ENCODE data around the gene GAS2. TPM values are rescaled to one million over a fixed set of nuclear protein-coding genes. Genes with fewer than 3 reads are reported as not detected.

GAS2 gene
- total RNA-seq, 1 experiment from 2014 or later, result 0.62 TPM

DNA sequence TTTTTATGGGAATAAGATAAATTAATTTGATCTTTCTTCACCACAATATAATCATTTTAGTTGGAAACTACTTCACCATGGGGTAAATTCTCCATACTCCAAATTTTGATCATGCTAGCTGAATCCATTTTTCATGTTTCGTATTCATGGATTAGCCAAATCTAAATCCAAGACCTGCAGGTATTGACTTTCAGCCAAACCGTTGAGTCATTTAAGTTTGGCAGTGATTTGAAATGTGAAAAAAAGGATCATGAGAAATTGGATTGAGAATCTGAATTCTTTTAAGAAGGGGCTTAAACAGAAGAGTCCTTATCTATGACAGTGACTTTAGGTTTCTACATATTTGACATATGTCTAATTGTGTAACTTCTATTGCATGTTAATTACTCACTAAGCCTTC is 5.3 kb downstream of the GAS2 start:
- peak; percentile 6 for DNase-seq (ENCODE audit: low read depth)

DNA sequence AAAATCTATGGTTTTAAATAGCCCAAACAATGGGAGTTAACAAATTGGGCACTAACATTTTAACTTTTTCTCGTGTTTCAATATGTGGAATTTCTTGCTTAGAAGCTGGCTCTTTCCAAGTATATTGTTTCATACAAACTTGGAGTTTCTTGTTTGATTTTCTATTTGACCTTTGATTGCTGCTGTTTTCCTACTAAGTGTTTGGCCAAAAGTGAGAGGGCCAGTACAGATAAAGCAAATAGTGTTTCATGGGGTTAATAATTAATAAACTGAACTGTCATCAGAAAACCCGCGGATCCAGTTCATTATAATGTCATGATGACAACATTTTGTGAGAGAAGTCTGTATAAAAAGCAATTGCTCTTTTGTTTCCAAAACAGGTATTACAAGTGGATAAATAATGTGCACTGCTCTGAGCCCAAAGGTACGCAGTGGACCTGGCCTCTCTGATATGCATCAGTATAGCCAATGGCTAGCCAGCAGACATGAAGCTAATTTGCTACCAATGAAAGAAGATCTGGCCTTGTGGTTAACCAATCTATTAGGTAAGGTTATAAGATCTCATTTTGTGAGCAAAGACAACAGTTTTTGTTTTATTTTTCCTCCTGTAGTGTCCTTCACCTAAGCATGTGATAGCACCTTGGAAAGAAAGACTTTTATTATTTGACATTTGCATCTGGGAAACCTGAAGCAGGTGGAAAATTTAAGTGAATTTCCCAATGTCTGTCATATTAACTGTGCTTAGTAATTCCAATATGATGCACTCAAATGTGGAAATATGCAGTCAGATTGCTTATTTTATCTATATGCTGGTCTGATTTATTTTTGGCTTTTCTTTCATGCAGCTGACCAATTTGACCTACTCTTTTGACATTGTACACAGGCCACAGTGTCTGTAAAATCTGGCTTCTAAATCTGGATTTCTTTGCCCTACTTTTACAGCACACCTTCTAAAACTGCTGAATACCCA is 8.3 kb downstream of the GAS2 start:
- no peak for DNase-seq (ENCODE audit: low read depth)

DNA sequence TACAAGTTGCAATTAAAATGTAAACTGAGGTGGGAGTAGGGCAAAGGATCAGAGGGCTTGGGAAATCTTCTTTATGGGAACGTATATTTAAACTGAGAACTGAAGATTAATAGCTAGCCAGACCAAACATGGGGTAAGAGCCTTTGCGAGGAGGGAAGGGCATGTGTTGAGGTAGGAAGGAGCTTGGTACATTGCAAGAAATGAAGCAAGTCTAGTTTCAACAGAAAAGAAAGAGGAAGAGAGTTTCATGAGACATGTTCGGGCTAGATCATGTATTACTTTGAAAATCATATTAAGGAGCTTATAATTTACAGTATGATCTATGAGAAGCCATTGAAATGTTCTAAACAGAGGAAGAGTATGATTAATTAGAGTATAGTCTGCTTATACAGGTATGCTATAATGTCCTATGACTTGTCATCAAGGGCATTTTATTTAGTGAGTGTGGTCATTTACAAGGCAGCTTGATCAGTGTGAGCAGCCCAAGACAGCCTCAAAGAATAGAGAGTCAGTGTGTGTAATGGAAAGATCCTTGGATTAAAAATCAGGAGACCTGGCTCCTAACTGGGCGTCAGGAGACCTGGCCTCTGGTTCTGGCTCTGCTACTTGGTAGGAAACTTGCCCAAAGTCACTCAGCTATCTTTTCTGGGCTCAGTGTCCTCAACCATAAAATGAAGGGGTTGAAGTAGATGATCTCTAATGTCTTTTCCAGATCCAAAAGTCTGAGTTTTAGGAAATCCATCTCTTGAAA is 10.9 kb downstream of the GAS2 start:
- no peak for DNase-seq (ENCODE audit: low read depth)

DNA sequence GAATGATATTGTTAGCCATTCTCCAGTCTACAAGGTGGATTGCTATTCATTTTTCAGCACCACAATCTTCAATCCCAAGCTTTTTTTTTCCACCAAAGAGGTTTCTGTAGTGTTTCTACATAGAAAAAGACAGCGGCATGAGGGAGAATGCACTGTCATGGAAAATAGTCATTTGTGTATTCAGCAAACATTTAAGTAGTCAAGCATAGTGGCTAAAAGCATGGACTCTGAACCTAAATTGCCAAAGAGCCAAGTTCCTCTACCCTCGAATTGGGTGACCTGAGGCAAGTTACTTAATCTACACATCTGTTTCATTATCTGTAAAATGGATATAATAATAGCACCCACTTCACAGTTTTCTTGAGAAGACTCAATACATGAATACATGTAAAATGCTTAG is 14.2 kb downstream of the GAS2 start:
- no peak for DNase-seq (ENCODE audit: low read depth)

DNA sequence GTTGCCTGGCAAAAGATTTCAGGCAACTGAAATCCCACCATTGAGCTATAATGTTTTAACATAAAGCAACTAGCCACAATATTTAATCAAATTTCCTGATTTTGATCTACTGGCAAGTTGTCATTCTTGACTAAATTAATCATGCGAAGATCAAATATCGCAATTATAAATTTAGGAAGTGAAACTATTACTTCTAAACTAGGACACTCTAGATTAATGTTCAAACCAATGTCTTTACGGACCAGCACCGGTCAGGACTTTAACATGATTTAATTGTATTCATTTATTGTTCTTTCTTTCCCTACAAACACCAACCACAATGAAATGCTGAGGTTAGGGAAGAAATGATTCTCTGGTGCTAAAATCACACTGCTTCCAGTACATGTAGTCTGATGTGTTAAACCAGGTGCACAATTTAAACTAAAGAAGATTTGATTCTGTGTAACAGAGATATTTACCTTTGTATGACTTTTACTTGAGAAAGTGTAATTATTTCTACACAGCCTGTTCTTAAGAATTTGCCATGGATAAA is 14.9 kb downstream of the GAS2 start:
- no peak for DNase-seq (ENCODE audit: low read depth)

DNA sequence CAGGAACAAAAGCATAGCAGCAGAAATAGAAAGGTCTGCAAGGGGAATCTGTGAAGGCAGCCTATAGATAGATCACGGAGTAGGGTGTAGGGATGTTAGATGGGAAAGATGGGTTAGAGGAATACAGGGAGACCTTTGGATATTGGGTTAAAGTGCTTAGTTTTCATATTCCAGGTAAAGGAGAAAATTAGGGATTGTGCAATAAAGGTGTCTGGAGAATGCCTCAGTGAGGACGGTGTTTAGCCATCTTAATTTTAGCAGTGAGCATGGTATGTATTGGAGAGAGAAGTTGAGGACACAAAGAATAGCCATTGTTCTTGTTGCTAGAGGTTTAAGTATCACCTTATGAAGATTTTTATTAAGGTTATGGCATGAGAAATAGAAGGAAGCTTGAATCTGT is 17.7 kb downstream of the GAS2 start:
- no peak for DNase-seq (ENCODE audit: low read depth)

DNA sequence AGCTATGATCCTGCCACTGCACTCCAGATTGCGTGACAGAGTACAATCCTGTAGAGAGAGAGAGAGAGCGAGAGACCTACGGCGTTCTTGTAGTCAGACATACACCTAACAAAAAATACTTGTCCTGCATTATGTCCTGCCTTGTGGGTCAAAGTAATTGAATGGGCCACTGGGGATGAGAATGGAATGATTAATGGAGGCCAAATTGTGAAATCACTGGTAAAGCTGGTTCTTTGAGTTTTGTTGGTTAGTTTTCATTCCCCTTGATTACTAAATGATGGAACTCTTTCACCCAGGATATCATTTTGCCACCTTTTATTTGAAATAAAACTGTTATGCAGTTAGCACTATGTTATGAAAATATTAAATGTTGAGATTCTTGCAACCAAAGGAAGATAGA is 18.7 kb downstream of the GAS2 start:
- DNase-seq (ENCODE audit: low read depth), result no peak

DNA sequence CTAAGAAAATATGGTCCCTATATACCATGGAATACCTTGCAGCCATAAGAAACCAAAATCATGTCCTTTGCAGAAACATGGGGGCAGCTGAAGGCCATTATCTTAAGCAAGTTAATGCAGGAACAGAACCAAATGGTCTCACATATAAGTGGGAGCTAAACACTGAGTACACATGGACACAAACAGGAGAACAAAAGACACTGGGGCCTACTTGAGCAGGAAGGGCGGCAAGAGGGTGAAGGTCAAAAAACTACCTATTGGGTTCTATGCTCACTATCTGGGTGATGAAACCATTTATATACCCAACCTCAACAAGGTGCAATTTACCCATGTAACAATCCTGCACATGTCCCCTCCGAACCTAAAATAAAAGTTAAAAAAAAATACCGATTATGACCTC is 22.5 kb downstream of the GAS2 start:
- no peak for DNase-seq (ENCODE audit: low read depth)

DNA sequence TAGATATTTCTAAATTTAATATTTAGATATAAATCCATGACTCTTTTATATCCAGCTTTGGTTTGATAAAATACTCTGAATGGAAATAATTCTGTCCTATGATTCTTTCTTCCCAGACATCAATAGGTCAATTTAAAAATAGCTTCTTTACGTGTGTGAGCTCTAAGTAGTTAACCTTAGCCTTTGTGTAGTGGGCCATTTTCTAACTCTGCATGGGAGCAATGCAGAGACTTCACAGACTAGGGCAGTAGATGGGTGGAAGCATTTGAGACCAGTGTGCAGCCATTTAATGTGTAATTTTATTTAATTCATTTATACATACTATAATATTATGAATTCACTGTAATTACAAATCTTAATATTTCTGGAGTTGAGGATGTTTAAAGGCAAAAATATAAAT is 23.8 kb downstream of the GAS2 start:
- DNase-seq (ENCODE audit: low read depth), result no peak

DNA sequence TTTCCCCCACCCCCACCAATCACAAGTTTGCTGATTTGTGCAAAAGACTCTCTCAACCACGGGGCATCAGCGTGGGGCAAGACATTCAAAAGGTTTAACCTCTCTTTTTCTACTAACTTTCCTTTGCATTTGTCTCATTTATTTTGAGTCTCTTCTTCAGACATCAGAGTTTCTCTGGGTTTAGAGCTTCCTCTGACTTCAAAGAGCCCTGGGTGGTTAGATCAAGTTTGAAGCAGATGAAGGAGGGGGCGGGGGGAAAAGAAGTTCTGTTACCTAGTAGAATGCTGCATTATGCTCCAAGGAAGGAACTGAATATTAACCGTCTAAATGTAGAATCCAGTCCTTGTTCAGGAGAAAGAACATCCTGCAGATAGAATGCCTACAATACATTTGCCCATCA is 24.5 kb downstream of the GAS2 start:
- no peak for DNase-seq (ENCODE audit: low read depth)

DNA sequence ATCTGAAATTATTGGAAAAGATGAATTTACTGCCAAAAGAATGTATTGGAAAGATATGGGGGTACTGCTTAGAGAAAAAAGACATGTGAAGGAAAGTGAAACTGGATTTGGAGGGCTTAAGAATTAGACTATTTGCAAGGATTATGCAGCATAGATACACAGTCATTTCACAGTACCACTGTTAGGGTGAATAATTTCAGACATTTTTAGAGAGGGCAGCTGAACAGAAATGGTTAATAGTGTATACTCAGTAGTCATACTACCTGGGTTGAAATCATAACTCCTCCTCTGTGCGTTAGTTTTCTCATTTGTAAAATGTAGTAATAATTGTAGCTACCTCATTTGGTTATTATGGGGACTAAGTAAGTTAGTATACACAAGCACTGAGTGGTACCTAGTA is 33.0 kb downstream of the GAS2 start:
- DNase-seq (ENCODE audit: low read depth), result no peak

DNA sequence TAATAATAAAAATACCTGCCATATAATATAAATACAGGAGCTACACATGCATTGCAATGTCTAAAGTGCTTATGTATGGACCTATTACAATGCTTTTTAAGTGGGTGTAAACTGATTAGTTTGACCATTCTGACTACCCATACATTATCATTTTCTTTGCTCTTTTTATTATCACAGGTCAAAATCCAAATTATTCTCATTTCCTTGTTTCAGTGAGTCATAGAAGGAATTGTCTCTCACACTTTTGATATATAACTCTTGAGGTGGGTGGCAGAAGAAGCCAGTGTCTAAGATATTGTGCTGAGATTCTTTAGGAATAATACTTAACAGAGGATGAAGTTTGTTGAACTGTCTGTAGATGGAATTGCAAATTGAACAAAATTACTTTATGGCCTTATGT is 35.6 kb downstream of the GAS2 start:
- no peak for DNase-seq (ENCODE audit: low read depth)

DNA sequence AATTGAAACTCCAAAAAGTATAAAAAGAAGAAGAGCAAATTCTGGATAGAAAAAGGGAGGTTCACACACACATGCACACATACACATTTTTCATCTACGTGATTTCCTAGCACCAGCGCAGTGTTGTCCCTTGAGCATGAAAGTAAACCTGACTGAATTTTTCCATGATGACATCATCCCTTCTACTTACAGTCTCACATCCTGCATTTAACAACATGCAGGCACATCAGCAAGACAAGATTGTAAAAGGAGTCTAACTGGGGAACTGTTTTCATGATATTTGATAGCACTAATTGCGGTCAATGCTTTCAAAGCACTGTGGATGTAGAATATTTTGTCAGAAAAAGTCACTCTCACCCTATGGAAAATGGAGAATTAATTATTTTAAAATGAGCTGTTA is 36.6 kb downstream of the GAS2 start:
- DNase-seq (ENCODE audit: low read depth), result peak; percentile 83

DNA sequence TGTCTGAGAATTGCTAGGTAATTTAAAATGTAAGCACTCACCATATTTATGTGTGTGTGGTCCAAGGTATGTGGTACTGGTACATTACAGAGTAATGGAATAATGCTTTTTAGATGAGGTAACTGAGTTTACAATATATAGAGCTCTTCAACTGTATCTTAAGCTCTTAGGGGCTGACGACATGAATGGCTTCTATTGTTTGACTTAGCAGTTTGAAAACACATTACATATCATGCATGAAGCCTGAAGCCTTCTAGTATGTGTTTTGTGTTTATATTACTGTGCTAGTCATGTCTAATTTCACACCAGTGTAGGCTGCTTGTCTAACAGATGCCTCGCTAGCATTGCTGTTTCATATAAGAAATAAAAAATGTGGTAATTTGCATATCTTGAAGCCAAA is 37.2 kb downstream of the GAS2 start:
- DNase-seq (ENCODE audit: low read depth), result no peak

DNA sequence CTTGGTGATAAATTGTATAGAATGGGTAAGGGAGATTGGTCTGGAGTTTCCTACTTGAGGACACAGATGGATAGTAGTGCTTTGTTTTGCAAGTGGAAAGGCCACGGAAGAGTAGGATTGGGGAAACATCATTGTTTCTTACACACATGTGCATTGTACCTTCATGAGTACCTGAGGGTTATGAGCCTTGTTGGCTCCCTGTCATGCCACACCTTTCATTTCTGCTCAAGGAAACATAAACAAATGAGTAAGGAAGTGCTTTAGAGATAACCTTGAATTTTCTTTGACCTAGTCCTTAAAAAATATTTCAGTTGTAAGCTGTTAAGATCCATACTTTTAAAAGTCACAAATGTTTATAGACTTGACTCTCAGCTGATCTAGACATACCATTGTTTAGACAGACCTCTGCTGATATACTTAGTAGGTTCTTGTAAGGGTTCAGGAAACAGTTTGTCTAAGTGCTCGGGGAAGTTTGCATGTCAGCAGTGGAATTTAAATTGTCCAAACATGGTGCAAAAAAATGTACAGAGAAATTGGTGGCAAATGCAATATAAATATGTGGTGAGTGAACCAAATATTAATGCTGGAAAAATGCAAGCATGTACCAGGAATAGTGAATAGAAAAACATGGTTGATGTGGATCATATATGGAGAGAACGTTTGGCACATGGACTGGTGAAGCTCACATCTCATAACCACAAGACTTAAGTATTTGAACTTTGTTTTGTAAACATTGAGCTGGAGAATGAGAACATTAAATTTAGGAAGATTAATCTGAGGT is 40.9 kb downstream of the GAS2 start:
- peak; percentile 2 for DNase-seq (ENCODE audit: low read depth)

DNA sequence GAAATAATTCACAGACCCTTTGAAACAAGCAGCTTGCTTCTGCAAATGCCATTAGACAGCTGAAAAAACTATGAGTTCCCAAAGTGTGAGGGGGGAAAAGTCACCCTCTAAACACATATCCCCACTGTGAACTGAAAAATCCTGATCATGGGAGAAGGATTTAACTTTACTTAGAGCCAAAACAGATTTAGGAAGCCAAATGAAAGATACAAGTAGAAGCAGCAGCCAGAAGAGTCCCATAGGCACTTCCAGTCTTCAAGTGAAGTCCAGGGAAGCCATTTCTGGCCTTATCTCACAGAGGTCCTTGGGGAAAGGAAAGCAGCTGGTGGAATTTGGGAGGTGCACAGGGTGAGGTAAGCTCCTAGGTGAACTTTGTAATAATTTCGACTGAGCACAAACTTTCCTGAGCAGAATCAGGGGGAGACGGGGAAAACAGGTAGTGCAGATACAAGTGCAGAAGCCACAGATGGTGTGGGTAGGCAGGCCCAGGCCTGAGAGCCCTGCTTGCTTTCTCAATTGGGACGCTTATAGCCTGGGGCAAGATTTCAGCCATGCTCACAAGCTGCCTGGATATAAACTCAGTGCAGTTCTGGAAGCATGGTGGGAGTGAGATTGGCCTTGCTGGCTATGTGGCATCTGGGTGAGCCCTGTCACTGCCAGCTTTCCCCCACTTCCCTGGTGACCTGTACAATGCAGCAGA is 44.8 kb downstream of the GAS2 start:
- peak; percentile 3 for DNase-seq (ENCODE audit: low read depth)

DNA sequence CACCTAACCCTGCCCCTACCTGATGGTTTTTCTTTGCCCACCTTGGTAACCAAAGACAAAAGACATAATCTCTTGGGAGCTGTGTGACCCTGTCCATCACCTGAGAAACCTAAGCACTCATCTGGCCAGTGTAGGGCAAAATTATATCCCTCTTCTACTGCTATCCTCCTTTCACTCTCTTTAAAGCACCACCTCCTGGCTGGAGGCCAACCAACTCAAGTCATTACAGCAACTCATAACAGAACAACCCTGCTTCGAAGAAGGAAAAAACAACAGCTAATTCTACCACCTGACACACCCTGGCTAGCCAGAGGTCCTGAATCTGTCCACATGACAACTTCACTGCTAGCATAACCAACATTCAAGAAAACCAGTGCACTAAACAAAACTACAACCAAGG is 45.5 kb downstream of the GAS2 start:
- DNase-seq (ENCODE audit: low read depth), result no peak

DNA sequence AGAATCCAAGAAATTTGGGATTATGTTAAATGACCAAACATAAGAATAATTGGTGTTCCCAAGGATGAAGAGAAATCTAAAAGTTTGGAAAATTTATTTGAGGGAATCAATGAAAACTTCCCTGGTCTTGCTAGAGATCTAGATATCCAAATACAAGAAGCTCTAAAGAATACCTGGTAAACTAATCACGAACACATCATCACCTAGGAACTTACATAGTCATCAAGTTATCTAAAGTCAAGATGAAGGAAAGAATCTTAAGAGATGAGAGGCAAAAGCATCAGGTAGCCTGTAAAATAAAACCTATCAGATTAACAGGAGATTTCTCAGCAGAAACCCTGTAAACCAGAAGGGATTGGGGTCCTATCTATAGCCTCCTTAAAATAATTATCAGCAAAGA is 46.9 kb downstream of the GAS2 start:
- DNase-seq (ENCODE audit: low read depth), result no peak

DNA sequence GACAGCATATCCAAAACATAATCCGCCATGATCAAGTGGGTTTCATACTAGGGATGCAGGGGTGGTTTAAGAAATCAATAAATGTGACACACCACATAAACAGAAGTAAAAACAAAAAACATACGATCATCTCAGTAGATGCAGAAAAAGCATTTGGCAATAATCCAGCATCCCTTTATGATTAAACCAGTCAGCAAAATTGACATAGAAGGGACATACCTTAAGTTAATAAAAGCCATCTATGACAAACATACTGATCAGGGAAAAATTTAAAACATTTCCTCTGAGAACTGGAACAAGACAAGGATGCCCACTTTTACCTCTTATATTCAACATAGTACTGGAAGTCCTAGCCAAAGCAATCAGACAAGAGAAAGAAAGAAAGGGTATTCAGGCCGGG is 49.6 kb downstream of the GAS2 start:
- no peak for DNase-seq (ENCODE audit: low read depth)

DNA sequence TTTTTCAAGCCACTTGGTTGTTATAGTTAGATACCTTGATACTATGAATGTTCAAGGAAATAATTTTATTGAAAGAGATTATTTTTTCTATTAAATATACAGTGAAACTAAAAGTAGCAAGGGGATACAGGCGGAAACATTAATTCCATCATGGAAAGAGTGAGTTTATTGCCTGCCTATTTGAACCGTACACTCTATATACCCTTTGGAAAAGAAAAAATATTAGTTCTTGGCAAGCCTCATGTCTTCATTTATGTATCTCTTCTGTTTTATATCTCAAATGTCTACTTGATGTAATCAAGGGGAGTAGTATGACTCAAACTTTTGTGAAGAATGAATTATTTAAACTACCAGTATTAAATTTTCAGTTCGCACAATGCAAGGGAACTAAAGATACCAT is 54.0 kb downstream of the GAS2 start:
- DNase-seq (ENCODE audit: low read depth), result no peak

DNA sequence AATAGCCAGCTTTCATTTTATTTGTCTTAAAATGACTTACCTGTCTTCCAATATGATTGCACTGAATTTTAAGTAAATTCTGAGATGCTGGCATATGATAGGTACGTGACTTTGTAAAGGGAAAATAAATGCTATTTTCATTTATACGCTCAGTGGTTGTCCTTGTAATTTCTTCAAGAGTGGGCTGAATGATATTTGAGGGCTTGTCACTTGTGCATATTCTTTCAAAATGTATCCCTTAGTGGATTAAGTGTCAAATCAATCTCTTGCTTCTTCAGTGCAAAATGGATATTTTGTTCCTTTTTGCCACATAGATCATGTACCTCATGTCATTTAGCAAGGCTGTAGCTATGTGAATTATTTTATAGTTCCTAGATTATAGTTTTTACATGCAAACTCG is 56.9 kb downstream of the GAS2 start:
- no peak for DNase-seq (ENCODE audit: low read depth)
